ENCODE results near the gene RIN3. TPM values are rescaled to one million over a fixed set of nuclear protein-coding genes. Genes with fewer than 3 reads are reported as not detected.
"Not testable (repeated sequence)": the region's sequence is repeated elsewhere in the genome, so short reads cannot be mapped to it uniquely, and the experiment has no call there.

The RIN3 gene
- total and polyA plus RNA-seq, 2 donors: 6.2 to 20.6 TPM

- Histone ChIP-seq H3K4me1 (ENCODE audit: control insufficient read depth in 2 of 2, insufficient read depth in 2 of 2, low read length in 2 of 2) (peaks cover 42 to 71% of the 10 kb centered on the region in 2 donors), H3K27ac (ENCODE audit: low read depth in 1 of 2, low read length in 1 of 2) (peak overlapping the region; percentile 49 to 93)
- 54% methylated on average over 4 of the region's 4 CpGs for WGBS
Observed at GRCh38 chr14:92529903-92530302, 16.3 kb downstream of the RIN3 start.

GRCh38 chr14:92531106-92531873 lies 17.7 kb downstream of the RIN3 start:
- Histone ChIP-seq H3K4me1 (ENCODE audit: control insufficient read depth in 2 of 2, insufficient read depth in 2 of 2, low read length in 2 of 2) (peaks cover 49 to 76% of the 10 kb centered on the region in 2 donors), H3K9me3 (ENCODE audit: control insufficient read depth in 2 of 2, insufficient read depth in 1 of 2, low read length in 1 of 2) (no peaks in the 10 kb centered on the region), H3K4me3 (ENCODE audit: low read length in 2 of 2) (peak overlapping the region in 1 of 2 donors; percentile 15), H3K27me3 (ENCODE audit: control insufficient read depth in 2 of 2, insufficient read depth in 1 of 2, low read length in 1 of 2) (no peaks in the 10 kb centered on the region), H3K27ac (ENCODE audit: low read depth in 1 of 2, low read length in 1 of 2) (peak overlapping the region; percentile 83 to 93), H3K36me3 (ENCODE audit: control insufficient read depth in 2 of 2, insufficient read depth in 2 of 2, low read length in 1 of 2) (no peaks in the 10 kb centered on the region)
- DNase-seq (ENCODE audit: low read depth in 6 of 9, low spot score in 9 of 9): peak in 5 of 9 donors; percentile 77 to 92 (median 83)
- 40% methylated on average over 16 of the region's 16 CpGs for WGBS

More at GRCh38 chr14:92529903-92530302, 16.3 kb downstream of the RIN3 start:
- no peaks in the 10 kb centered on the region for H3K9me3 ChIP-seq (ENCODE audit: control insufficient read depth in 2 of 2, insufficient read depth in 1 of 2, low read length in 1 of 2)
- H3K36me3 ChIP-seq (ENCODE audit: control insufficient read depth in 2 of 2, insufficient read depth in 2 of 2, low read length in 1 of 2): peaks cover 0 to 5% of the 10 kb centered on the region in 2 donors
- H3K4me3 ChIP-seq (ENCODE audit: low read length in 2 of 2): no peak overlapping the region
- H3K27me3 ChIP-seq (ENCODE audit: control insufficient read depth in 2 of 2, insufficient read depth in 1 of 2, low read length in 1 of 2): no peaks in the 10 kb centered on the region
- DNase-seq (ENCODE audit: low read depth in 6 of 9, low spot score in 9 of 9): no peak

GRCh38 chr14:92532490-92533163 lies 19.0 kb downstream of the RIN3 start:
- Histone ChIP-seq H3K27me3 (ENCODE audit: control insufficient read depth in 2 of 2, insufficient read depth in 1 of 2, low read length in 1 of 2) (no peaks in the 10 kb centered on the region), H3K4me3 (ENCODE audit: low read length in 2 of 2) (no peak overlapping the region), H3K36me3 (ENCODE audit: control insufficient read depth in 2 of 2, insufficient read depth in 2 of 2, low read length in 1 of 2) (no peaks in the 10 kb centered on the region), H3K4me1 (ENCODE audit: control insufficient read depth in 2 of 2, insufficient read depth in 2 of 2, low read length in 2 of 2) (peaks cover 55 to 85% of the 10 kb centered on the region in 2 donors), H3K9me3 (ENCODE audit: control insufficient read depth in 2 of 2, insufficient read depth in 1 of 2, low read length in 1 of 2) (no peaks in the 10 kb centered on the region), H3K27ac (ENCODE audit: low read depth in 1 of 2, low read length in 1 of 2) (peak overlapping the region; percentile 83 to 93)
- 64% methylated on average over 10 of the region's 10 CpGs for WGBS
- no peak for DNase-seq (ENCODE audit: low read depth in 6 of 9, low spot score in 9 of 9)

- 19% methylated on average over 17 of the region's 17 CpGs for WGBS
- H3K4me1 ChIP-seq (ENCODE audit: control insufficient read depth in 2 of 2, insufficient read depth in 2 of 2, low read length in 2 of 2): peaks cover 69 to 89% of the 10 kb centered on the region in 2 donors
- peaks cover 0 to under 1% of the 10 kb centered on the region in 2 donors for H3K36me3 ChIP-seq (ENCODE audit: control insufficient read depth in 2 of 2, insufficient read depth in 2 of 2, low read length in 1 of 2)
- peak overlapping the region; percentile 3 to 7 for H3K4me3 ChIP-seq (ENCODE audit: low read length in 2 of 2)
- no peaks in the 10 kb centered on the region for H3K27me3 ChIP-seq (ENCODE audit: control insufficient read depth in 2 of 2, insufficient read depth in 1 of 2, low read length in 1 of 2)
- H3K27ac ChIP-seq (ENCODE audit: low read depth in 1 of 2, low read length in 1 of 2): peak overlapping the region; percentile 88 to 98
- H3K9me3 ChIP-seq (ENCODE audit: control insufficient read depth in 2 of 2, insufficient read depth in 1 of 2, low read length in 1 of 2): peaks cover 0 to 5% of the 10 kb centered on the region in 2 donors
- peak in 2 of 9 donors; percentile 71 to 86 for DNase-seq (ENCODE audit: low read depth in 6 of 9, low spot score in 9 of 9)
Observed at GRCh38 chr14:92534932-92535643, 21.5 kb downstream of the RIN3 start.

- H3K9me3 ChIP-seq (ENCODE audit: control insufficient read depth in 2 of 2, insufficient read depth in 1 of 2, low read length in 1 of 2); DNase-seq (ENCODE audit: low read depth in 6 of 9, low spot score in 9 of 9); H3K36me3 ChIP-seq (ENCODE audit: control insufficient read depth in 2 of 2, insufficient read depth in 2 of 2, low read length in 1 of 2); H3K4me3 ChIP-seq (ENCODE audit: low read length in 2 of 2); H3K27me3 ChIP-seq (ENCODE audit: control insufficient read depth in 2 of 2, insufficient read depth in 1 of 2, low read length in 1 of 2): not testable (repeated sequence)
- H3K4me1 ChIP-seq (ENCODE audit: control insufficient read depth in 2 of 2, insufficient read depth in 2 of 2, low read length in 2 of 2): peaks cover 70 to 89% of the 10 kb centered on the region in 2 donors
- 97% methylated on average over 8 of the region's 8 CpGs for WGBS
- H3K27ac ChIP-seq (ENCODE audit: low read depth in 1 of 2, low read length in 1 of 2): peak overlapping the region; percentile 88 to 98
Observed at GRCh38 chr14:92536231-92536630, 22.6 kb downstream of the RIN3 start.

GRCh38 chr14:92538412-92538985 lies 24.9 kb downstream of the RIN3 start:
- peaks cover 0 to 9% of the 10 kb centered on the region in 2 donors for H3K9me3 ChIP-seq (ENCODE audit: control insufficient read depth in 2 of 2, insufficient read depth in 1 of 2, low read length in 1 of 2)
- H3K27ac ChIP-seq (ENCODE audit: low read depth in 1 of 2, low read length in 1 of 2): peak overlapping the region; percentile 94 to 97
- no peaks in the 10 kb centered on the region for H3K27me3 ChIP-seq (ENCODE audit: control insufficient read depth in 2 of 2, insufficient read depth in 1 of 2, low read length in 1 of 2)
- 27% methylated on average over 6 of the region's 6 CpGs for WGBS
- DNase-seq (ENCODE audit: low read depth in 6 of 9, low spot score in 9 of 9): peak in 1 of 9 donors; percentile 83
- peaks cover 0 to 3% of the 10 kb centered on the region in 2 donors for H3K36me3 ChIP-seq (ENCODE audit: control insufficient read depth in 2 of 2, insufficient read depth in 2 of 2, low read length in 1 of 2)
- peaks cover 56 to 82% of the 10 kb centered on the region in 2 donors for H3K4me1 ChIP-seq (ENCODE audit: control insufficient read depth in 2 of 2, insufficient read depth in 2 of 2, low read length in 2 of 2)
- peak overlapping the region in 1 of 2 donors; percentile 11 for H3K4me3 ChIP-seq (ENCODE audit: low read length in 2 of 2)

- no peak overlapping the region for H3K4me3 ChIP-seq (ENCODE audit: low read length in 2 of 2)
- H3K9me3 ChIP-seq (ENCODE audit: control insufficient read depth in 2 of 2, insufficient read depth in 1 of 2, low read length in 1 of 2): peaks cover 0 to 9% of the 10 kb centered on the region in 2 donors
- peak overlapping the region; percentile 94 to 97 for H3K27ac ChIP-seq (ENCODE audit: low read depth in 1 of 2, low read length in 1 of 2)
- peaks cover 0 to 3% of the 10 kb centered on the region in 2 donors for H3K36me3 ChIP-seq (ENCODE audit: control insufficient read depth in 2 of 2, insufficient read depth in 2 of 2, low read length in 1 of 2)
- WGBS: 94% methylated on average over 3 of the region's 3 CpGs
- no peaks in the 10 kb centered on the region for H3K27me3 ChIP-seq (ENCODE audit: control insufficient read depth in 2 of 2, insufficient read depth in 1 of 2, low read length in 1 of 2)
- no peak for DNase-seq (ENCODE audit: low read depth in 6 of 9, low spot score in 9 of 9)
- H3K4me1 ChIP-seq (ENCODE audit: control insufficient read depth in 2 of 2, insufficient read depth in 2 of 2, low read length in 2 of 2): peaks cover 56 to 82% of the 10 kb centered on the region in 2 donors
Observed at GRCh38 chr14:92539419-92539818, 25.8 kb downstream of the RIN3 start.

- Histone ChIP-seq H3K4me1 (ENCODE audit: control insufficient read depth in 2 of 2, insufficient read depth in 2 of 2, low read length in 2 of 2) (peaks cover 52 to 79% of the 10 kb centered on the region in 2 donors), H3K36me3 (ENCODE audit: control insufficient read depth in 2 of 2, insufficient read depth in 2 of 2, low read length in 1 of 2) (peaks cover 0 to 3% of the 10 kb centered on the region in 2 donors), H3K27ac (ENCODE audit: low read depth in 1 of 2, low read length in 1 of 2) (peak overlapping the region; percentile 94 to 97), H3K27me3 (ENCODE audit: control insufficient read depth in 2 of 2, insufficient read depth in 1 of 2, low read length in 1 of 2) (no peaks in the 10 kb centered on the region), H3K4me3 (ENCODE audit: low read length in 2 of 2) (no peak overlapping the region), H3K9me3 (ENCODE audit: control insufficient read depth in 2 of 2, insufficient read depth in 1 of 2, low read length in 1 of 2) (peaks cover 0 to 9% of the 10 kb centered on the region in 2 donors)
- 42% methylated on average over 12 of the region's 12 CpGs for WGBS
- DNase-seq (ENCODE audit: low read depth in 6 of 9, low spot score in 9 of 9): peak in 2 of 9 donors; percentile 60 to 70
Observed at GRCh38 chr14:92539875-92540274, 26.3 kb downstream of the RIN3 start.
